ENCODE results near the gene ECPAS.

DNA sequence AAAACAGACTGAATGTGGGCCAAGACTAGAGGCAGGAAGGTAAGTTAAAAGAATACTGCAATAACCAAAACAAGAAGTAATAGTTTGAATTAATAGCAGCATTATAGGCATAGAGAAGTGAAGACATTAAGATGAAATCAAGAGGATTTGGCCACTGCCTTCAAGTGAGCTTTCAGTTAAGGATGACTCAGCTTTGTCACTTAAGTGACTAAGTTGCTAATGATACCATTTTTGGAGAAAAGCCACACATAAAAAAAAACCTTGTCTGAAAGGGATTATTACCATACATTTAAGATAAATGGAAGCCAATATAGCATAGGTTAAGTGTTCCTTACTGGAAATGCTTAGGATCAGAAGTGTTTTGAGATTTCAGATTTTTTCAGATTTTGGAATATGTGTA is 57.0 kb downstream of the ECPAS start:
- TF ChIP-seq CTCF (IDR thresholded peaks at IDR 0.05) (no peak), POLR2AphosphoS5 (IDR thresholded peaks at IDR 0.05) (no peak)

Measured in suprapubic skin (tissue), 3 donors.